ENCODE results near the gene CXCR1.
"Not testable (repeated sequence)": the region's sequence is repeated elsewhere in the genome, so short reads cannot be mapped to it uniquely, and the experiment has no call there.

Gene CXCR1

GRCh38 chr2:218161644-218162043, 5.1 kb downstream of the CXCR1 start:
- DNase-seq (no peak), ATAC-seq (no peak)

- no peak for ATAC-seq
- no peak for DNase-seq
Measured at GRCh38 chr2:218155953-218156479, 10.7 kb downstream of the CXCR1 start.

- DNase-seq: no peak
- no peak for ATAC-seq
Measured at GRCh38 chr2:218152777-218153176, 14.0 kb downstream of the CXCR1 start.

GRCh38 chr2:218152172-218152571, 14.6 kb downstream of the CXCR1 start:
- ATAC-seq (no peak), DNase-seq (no peak)

- DNase-seq (no peak), ATAC-seq (no peak)
Measured at GRCh38 chr2:218149848-218150440, 16.8 kb downstream of the CXCR1 start.

- DNase-seq: no peak
- ATAC-seq: no peak
Measured at GRCh38 chr2:218149098-218149497, 17.7 kb downstream of the CXCR1 start.

- DNase-seq (no peak), ATAC-seq (no peak)
Measured at GRCh38 chr2:218146056-218146455, 20.7 kb downstream of the CXCR1 start.

GRCh38 chr2:218145124-218145523, 21.6 kb downstream of the CXCR1 start:
- DNase-seq: no peak
- no peak for ATAC-seq

- no peak for ATAC-seq
- no peak for DNase-seq
Measured at GRCh38 chr2:218138047-218138446, 28.7 kb downstream of the CXCR1 start.

GRCh38 chr2:218137514-218137913, 29.2 kb downstream of the CXCR1 start:
- DNase-seq: no peak
- no peak for ATAC-seq

GRCh38 chr2:218130822-218131221, 35.9 kb downstream of the CXCR1 start:
- no peak for ATAC-seq
- no peak for DNase-seq

- ATAC-seq: no peak
Measured at GRCh38 chr2:218130377-218130776, 36.4 kb downstream of the CXCR1 start.

GRCh38 chr2:218129458-218130135, 37.2 kb downstream of the CXCR1 start:
- no peak for ATAC-seq
- no peak for DNase-seq

More at GRCh38 chr2:218130377-218130776, 36.4 kb downstream of the CXCR1 start:
- DNase-seq: no peak

GRCh38 chr2:218128781-218129457, 37.8 kb downstream of the CXCR1 start:
- ATAC-seq (no peak), DNase-seq (no peak)

- ATAC-seq (no peak), DNase-seq (no peak)
Measured at GRCh38 chr2:218127929-218128455, 38.8 kb downstream of the CXCR1 start.

GRCh38 chr2:218125626-218126080, 41.1 kb downstream of the CXCR1 start, which contains the start of gene CXCR2:
TSS of gene CXCR2 (plus strand) at chr2:218126028. CDS start at chr2:218134802, 8,774 bp downstream.
- DNase-seq: no peak
- ATAC-seq: no peak

GRCh38 chr2:218125095-218125494, 41.7 kb downstream of the CXCR1 start:
- ATAC-seq: no peak
- no peak for DNase-seq

GRCh38 chr2:218123986-218124385, 42.8 kb downstream of the CXCR1 start:
- no peak for DNase-seq
- no peak for ATAC-seq

GRCh38 chr2:218122286-218122685, 44.5 kb downstream of the CXCR1 start:
- ATAC-seq, DNase-seq: not testable (repeated sequence)

GRCh38 chr2:218121789-218122188, 45.0 kb downstream of the CXCR1 start:
- not testable (repeated sequence) for ATAC-seq, DNase-seq
